ENCODE measurements around the gene METAP1D. TPM values are rescaled to one million over a fixed set of nuclear protein-coding genes. Genes with fewer than 3 reads are reported as not detected.

METAP1D gene
- total and polyA plus RNA-seq, 8 donors, result 2.8 to 24.4 (median 20.1) TPM

DNA sequence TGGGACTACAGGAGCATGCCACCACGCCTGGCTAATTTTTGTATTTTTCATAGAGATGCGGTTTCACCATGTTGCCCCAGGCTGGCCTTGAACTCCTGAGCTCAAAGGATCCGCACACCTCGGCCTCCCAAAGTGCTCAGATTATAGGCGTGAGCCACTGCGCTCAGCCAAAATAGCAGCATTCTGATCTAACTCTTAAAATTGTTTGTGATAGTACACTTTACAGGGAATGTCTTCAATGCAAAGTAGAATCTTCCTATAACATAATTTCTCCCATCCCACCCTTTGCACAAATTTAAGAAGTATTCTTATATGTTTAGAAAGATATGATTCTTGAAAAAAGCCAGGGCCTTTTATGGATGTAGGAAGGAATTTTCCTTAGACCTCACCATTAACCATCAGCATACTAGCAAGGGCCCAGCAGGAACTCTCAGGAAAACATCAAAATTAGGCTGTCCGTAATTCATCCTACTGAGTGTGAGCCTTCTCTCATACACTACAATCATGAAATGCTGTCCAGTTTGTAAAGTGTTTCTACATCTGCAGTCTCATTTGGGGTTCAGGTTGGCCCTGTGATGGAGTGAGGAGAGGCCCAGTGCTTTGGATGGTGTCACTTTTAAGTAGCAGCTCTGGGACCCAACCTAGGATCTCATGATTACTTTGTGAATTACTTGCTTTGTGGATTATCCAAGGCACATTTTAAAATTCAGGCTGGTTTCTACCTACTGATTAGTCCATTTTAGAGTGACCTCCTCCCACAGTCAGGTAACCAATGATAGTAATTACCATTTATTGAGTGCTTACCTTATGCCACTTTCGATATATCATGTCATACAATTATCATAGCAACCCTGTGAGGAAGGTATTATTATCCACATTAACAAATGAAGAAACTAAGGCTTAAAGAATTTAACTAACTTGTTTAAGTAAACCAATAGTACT is 48.1 kb downstream of the METAP1D start:
- DNase-seq (no peak), ATAC-seq (no peak)
- Histone ChIP-seq H3K27ac (no peak overlapping the region), H3K36me3 (no peaks in the 10 kb centered on the region), H3K4me3 (no peak overlapping the region), H3K9me3 (no peaks in the 10 kb centered on the region), H3K27me3 (no peaks in the 10 kb centered on the region), H3K4me1 (no peaks in the 10 kb centered on the region)
- TF ChIP-seq, protein P1, sequence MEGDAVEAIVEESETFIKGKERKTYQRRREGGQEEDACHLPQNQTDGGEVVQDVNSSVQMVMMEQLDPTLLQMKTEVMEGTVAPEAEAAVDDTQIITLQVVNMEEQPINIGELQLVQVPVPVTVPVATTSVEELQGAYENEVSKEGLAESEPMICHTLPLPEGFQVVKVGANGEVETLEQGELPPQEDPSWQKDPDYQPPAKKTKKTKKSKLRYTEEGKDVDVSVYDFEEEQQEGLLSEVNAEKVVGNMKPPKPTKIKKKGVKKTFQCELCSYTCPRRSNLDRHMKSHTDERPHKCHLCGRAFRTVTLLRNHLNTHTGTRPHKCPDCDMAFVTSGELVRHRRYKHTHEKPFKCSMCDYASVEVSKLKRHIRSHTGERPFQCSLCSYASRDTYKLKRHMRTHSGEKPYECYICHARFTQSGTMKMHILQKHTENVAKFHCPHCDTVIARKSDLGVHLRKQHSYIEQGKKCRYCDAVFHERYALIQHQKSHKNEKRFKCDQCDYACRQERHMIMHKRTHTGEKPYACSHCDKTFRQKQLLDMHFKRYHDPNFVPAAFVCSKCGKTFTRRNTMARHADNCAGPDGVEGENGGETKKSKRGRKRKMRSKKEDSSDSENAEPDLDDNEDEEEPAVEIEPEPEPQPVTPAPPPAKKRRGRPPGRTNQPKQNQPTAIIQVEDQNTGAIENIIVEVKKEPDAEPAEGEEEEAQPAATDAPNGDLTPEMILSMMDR (IDR thresholded peaks at IDR 0.05), result no peak
- intact Hi-C loops (cut with DNase I), result no loop called here

DNA sequence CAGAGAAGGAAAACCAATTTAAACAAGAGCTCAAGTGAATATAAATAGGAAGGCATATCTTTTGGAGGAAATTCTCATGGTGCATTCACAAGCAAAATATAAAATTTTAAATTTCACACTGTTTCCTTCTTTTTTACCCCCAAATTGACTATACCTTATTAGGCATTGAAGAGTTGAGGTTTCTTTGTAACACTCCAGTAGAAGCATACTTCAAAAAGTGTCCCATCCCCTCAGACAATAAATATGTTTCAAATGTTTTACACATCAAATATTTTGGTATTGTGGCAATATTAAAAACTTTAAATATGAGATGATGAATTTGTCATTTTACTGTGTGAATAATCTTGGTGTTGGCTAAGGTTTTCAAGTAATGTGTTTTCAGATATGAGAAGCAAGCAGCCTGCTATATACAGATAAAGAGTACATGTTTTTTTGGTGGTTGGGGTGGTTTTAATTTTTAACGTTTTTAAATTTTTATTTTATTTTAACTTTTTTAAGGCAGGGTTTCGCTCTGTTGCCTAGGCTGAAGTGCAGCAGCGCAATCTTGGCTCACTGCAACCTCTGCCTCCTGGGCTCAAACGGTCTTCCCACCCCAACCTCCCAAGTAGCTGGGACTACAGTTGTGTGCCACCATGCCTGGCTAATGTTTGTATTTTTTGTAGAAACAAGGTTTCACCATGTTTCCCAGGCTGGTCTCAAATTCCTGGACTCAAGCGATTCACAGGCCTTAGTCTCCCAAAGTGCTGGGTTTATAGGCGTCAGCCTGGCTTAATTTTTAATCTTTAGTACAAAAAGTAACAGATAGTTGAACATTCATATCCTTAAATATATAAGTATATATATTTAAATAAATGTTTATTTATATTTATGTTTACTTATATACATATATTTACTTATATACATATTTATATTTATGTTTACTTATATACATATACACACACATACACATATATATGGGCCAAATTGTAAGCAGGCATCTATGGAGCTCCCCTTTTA is 49.1 kb downstream of the METAP1D start:
- DNase-seq, result no peak
- Histone ChIP-seq H3K36me3 (no peaks in the 10 kb centered on the region), H3K4me1 (no peaks in the 10 kb centered on the region), H3K27me3 (no peaks in the 10 kb centered on the region), H3K4me3 (no peak overlapping the region), H3K27ac (no peak overlapping the region), H3K9me3 (no peaks in the 10 kb centered on the region)
- TF ChIP-seq, protein P1 (IDR thresholded peaks at IDR 0.05), result no peak
- ATAC-seq, result no peak
- intact Hi-C loops (cut with DNase I), result no loop called here

DNA sequence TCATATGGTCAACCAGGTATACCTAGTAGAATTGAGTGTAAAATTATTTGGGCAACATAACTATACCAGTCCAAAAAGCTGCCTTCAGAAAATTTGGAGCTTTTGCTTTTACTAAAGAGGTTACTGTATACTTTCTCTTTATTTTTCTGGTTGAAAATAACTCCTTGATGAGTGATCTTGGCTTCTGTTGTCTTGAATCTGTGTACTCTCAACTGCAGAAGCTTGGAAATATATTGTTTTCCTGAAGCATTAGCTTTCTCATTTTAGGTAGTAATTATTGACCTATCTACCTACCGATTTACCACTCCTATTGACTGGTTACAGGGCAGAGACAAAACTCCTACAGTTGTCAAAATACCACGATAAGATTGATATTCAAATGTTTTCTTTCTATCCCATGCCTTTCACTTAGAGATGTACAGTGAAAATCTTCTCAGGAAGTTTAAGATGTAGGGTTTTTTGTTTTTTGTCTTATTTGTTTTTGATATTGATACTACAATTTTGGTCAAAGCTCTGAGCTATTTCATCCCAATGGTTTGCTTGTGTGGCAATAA is 49.9 kb downstream of the METAP1D start:
- Histone ChIP-seq H3K4me3 (no peak overlapping the region), H3K27me3 (no peaks in the 10 kb centered on the region), H3K9me3 (no peaks in the 10 kb centered on the region), H3K27ac (no peak overlapping the region), H3K4me1 (no peaks in the 10 kb centered on the region), H3K36me3 (no peaks in the 10 kb centered on the region)
- DNase-seq, result no peak
- ATAC-seq, result no peak
- intact Hi-C loops (cut with DNase I), result no loop called here
- TF ChIP-seq, protein P1 (IDR thresholded peaks at IDR 0.05), result no peak

DNA sequence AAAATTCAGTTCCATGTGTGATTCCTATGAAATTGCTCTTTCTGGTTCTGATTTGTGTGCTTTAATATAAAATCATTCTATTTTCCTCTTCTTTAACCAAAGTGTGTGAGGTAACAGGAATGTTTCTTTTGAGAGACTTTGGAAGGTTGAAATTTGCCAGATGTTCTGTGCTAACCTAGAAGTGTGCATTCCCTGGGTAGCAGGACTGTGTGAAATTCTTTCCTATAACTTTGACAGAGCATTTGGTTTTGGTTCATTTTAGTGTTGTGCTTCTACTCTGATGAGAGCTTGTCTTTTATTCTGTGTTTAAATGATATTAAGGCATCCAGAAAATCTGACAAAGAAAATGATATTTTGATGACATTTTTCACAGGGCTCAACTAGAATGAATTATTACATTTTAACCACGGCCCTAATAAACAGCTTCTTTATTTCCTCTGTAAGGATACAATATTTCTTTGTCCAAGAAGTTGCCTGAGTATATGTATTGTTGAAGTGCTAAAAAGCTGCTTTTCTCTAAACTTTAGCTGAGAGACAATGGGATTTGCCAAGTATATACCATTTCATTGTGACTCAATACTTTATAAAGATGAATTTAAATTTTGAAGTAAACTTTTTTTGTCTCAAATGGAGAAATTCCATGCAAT is 50.8 kb downstream of the METAP1D start:
- H3K36me3 ChIP-seq, result no peaks in the 10 kb centered on the region
- intact Hi-C loops (cut with DNase I), result no loop called here
- ATAC-seq, result no peak
- TF ChIP-seq, protein P1 (IDR thresholded peaks at IDR 0.05), result no peak
- DNase-seq, result no peak
- H3K4me3 ChIP-seq, result no peak overlapping the region
- no peaks in the 10 kb centered on the region for H3K4me1 ChIP-seq
- no peak overlapping the region for H3K27ac ChIP-seq
- H3K27me3 ChIP-seq, result no peaks in the 10 kb centered on the region
- H3K9me3 ChIP-seq, result no peaks in the 10 kb centered on the region

Data from left lung (tissue), 10 donors.